K562 (cell line): ENCODE results near the gene OTOG. TPM values are rescaled to one million over a fixed set of nuclear protein-coding genes. Genes with fewer than 3 reads are reported as not detected.

Source experiments
- ATAC-seq: fragments of 200-7000 bp; cut with Tn5 transposase; 3 replicates; pipeline ENCODE4 v1.9.1; 2020; ENCODE audit warnings: moderate library complexity
- BruUV-seq: library from RNA; stranded (reverse); fragments of 400-500 nt; replicated peaks from 2 replicates; lab custom pipeline; 2021; lab: Mats Ljungman, UMichigan
- CTCF ChIA-PET: fragments of 300-600 bp; formaldehyde crosslinking; extraction: SDS; loops from one replicate; lab custom pipeline; 2021; ENCODE audit warnings: low intra/inter-chr PET ratio; lab: Yijun Ruan, JAX
- POLR2A ChIA-PET: fragments of 300-600, 350-650 bp; sonication (Branson Sonifier 250); formaldehyde crosslinking; extraction: SDS; loops from one replicate; lab custom pipeline; 2021; ENCODE audit warnings: antibody characterized with exemption, inconsistent platforms; lab: Yijun Ruan, JAX
- DNase-seq, 4 experiments: peaks; one replicate each; pipeline versions ENCODE4 v3.0.0 to v3.0.0-alpha.2; 2011 to 2018; ENCODE audit warnings: low spot score in 3 of 4, mixed read lengths in 3 of 4; ENCODE audit errors: extremely low read depth in 1 of 4
- FAIRE-seq: peaks from 2 replicates; lab custom pipeline; 2011; peaks lifted over from hg19 to GRCh38; lab: Jason Lieb, UNC
- H2AFZ ChIP-seq: 2 replicates; pipeline ENCODE4 v1.6.0; 2011; ENCODE audit warnings: low read depth, low read length, control low read depth, inconsistent platforms
- H3K27ac ChIP-seq: fragments of 200-600 bp; 3 replicates; pipeline ENCODE4 v1.8.0; 2011; ENCODE audit warnings: low read depth, mild to moderate bottlenecking, control low read depth, inconsistent platforms, low read length, moderate library complexity, mixed read lengths; ENCODE audit errors: extremely low read depth
- H3K27me3 ChIP-seq, 2 experiments: fragments of 300-600 bp in 1 of 2; 2 replicates in 1 of 2; 3 replicates in 1 of 2; pipeline versions ENCODE4 v1.6.0 to v1.8.0; 2011; ENCODE audit warnings: inconsistent platforms in 2 of 2, low read length in 2 of 2, mild to moderate bottlenecking in 1 of 2, mixed read lengths in 1 of 2, moderate library complexity in 1 of 2; ENCODE audit not compliant: control insufficient read depth in 2 of 2, insufficient read depth in 2 of 2
- H3K36me3 ChIP-seq: fragments of 300-600 bp; 3 replicates; pipeline ENCODE4 v1.8.0; 2011; ENCODE audit warnings: mild to moderate bottlenecking, low read length, inconsistent platforms; ENCODE audit not compliant: control insufficient read depth, insufficient read depth
- H3K4me1 ChIP-seq, 2 experiments: fragments of 200-600 bp in 1 of 2; replicated peaks in 1 of 2; 2 replicates in 1 of 2; 3 replicates in 1 of 2; pipeline versions ENCODE4 v1.5.1 to v1.8.0; 2011; ENCODE audit warnings: inconsistent platforms in 2 of 2, low read length in 2 of 2, mild to moderate bottlenecking in 1 of 2, mixed read lengths in 1 of 2, moderate library complexity in 1 of 2; ENCODE audit not compliant: control insufficient read depth in 2 of 2, insufficient read depth in 2 of 2
- H3K4me2 ChIP-seq: 2 replicates; pipeline ENCODE4 v1.6.1; 2011; ENCODE audit warnings: low read length, control low read depth, inconsistent platforms, mixed read lengths; ENCODE audit not compliant: insufficient read depth
- H3K4me3 ChIP-seq: fragments of 200-600 bp; sonication (generic), shearing (Covaris generic); 2 replicates; pipeline ENCODE4 v1.5.1; 2016; ENCODE audit warnings: control low read depth, inconsistent platforms
- H3K79me2 ChIP-seq: fragments of 200-600 bp; 3 replicates; pipeline ENCODE4 v1.8.0; 2011; ENCODE audit warnings: low read length, inconsistent platforms; ENCODE audit not compliant: control insufficient read depth, insufficient read depth
- H3K9ac ChIP-seq, 2 experiments: 2 replicates each; pipeline versions ENCODE4 v1.6.0 to v1.6.1; 2011; ENCODE audit warnings: low read depth in 2 of 2, low read length in 2 of 2, control low read depth in 1 of 2, inconsistent platforms in 1 of 2, mild to moderate bottlenecking in 1 of 2, mixed read lengths in 1 of 2; ENCODE audit not compliant: insufficient read depth in 1 of 2
- H3K9me1 ChIP-seq: one replicate; pipeline ENCODE4 v1.6.0; 2011; ENCODE audit warnings: inconsistent platforms, mild to moderate bottlenecking, low read length, moderate library complexity; ENCODE audit not compliant: control insufficient read depth, insufficient read depth
- H3K9me3 ChIP-seq: replicated peaks from 2 replicates; pipeline ENCODE4 v1.5.1; 2011; ENCODE audit warnings: low read depth, low read length, inconsistent platforms; ENCODE audit not compliant: control insufficient read depth, insufficient read depth
- H4K20me1 ChIP-seq: replicated peaks from 2 replicates; pipeline ENCODE4 v1.6.1; 2011; ENCODE audit warnings: low read length, inconsistent platforms, mixed read lengths; ENCODE audit not compliant: control insufficient read depth, insufficient read depth
- CBFA2T2 ChIP-seq: fragments of 450-650 bp; conservative IDR thresholded peaks from 2 replicates; pipeline ENCODE4 v1.6.1; 2017; ENCODE audit warnings: mild to moderate bottlenecking
- LCOR ChIP-seq: sonication (generic); formaldehyde crosslinking; IDR thresholded peaks from 2 replicates; pipeline ENCODE4 v1.8.0; 2022; ENCODE audit warnings: mild to moderate bottlenecking, missing genetic modification reagents
- PHB ChIP-seq: fragments of 250-450 bp; sonication (Bioruptor Pico); IDR thresholded peaks from 2 replicates; pipeline ENCODE4 v1.5.0; 2021
- RNF219 ChIP-seq: fragments of 250-450 bp; sonication (Bioruptor Pico); IDR thresholded peaks from 2 replicates; pipeline ENCODE4 v1.5.0; 2022; ENCODE audit warnings: mild to moderate bottlenecking
- THRA ChIP-seq: fragments of 450-650 bp; IDR thresholded peaks from 2 replicates; pipeline ENCODE4 v1.6.1; 2017; ENCODE audit warnings: mild to moderate bottlenecking, moderate library complexity
- whole genome bisulfite sequencing: fragments of 100-300 bp; shearing (Covaris generic); methylation state at CpG from one replicate; pipeline ENCODE4 v1.1.6; 2016; ENCODE audit warnings: low coverage, mixed read lengths; ENCODE audit not compliant: insufficient coverage; ENCODE audit errors: missing lambda C conversion rate; 5-methylcytosine and 5-hydroxymethylcytosine counted together
- in situ Hi-C: fragments of 300-500 bp; cut with MboI; formaldehyde crosslinking; loops from 4 replicates; pipeline ENCODE4 v1.15.0; 2018; ENCODE audit warnings: inconsistent platforms, mixed read lengths
- intact Hi-C: fragments of 100-400 bp; cut with micrococcal nuclease; formaldehyde crosslinking; loops from 2 replicates; pipeline ENCODE4 v1.14.2; 2022
- polyA plus RNA-seq, 8 experiments: library from polyadenylated mRNA; depleted of rRNA in 4 of 8; stranded (reverse) in 5 of 8; unstranded in 3 of 8; fragments of >200 nt; fragmentation: Nextera tagmentation in 2 of 8; fragmentation: Illumina TruSeq in 1 of 8; extraction: Ambion mirVana in 2 of 8; extraction: Trizol in 1 of 8; gene quantifications; 2 replicates each; pipeline versions ENCODE4 v1.2.1 to v1.2.3, GENCODE V29; 2011 to 2014; ENCODE audit warnings: inconsistent platforms in 1 of 8, missing spikeins in 1 of 8
- total RNA-seq, 7 experiments: library from RNA; depleted of rRNA in 6 of 7; stranded (reverse); fragments of >200 nt in 6 of 7; fragmentation: Illumina TruSeq in 2 of 7; extraction: Trizol in 2 of 7; gene quantifications; 2 replicates each; pipeline versions ENCODE4 v1.2.1 to v1.2.3, GENCODE V29; 2011 to 2021; ENCODE audit warnings: low replicate concordance in 1 of 7

OTOG gene
- total and polyA plus RNA-seq, 9 of the 15 experiments (the other 6 are each of a cell fraction or from before 2014, with no cell fraction given) = not detected

DNA sequence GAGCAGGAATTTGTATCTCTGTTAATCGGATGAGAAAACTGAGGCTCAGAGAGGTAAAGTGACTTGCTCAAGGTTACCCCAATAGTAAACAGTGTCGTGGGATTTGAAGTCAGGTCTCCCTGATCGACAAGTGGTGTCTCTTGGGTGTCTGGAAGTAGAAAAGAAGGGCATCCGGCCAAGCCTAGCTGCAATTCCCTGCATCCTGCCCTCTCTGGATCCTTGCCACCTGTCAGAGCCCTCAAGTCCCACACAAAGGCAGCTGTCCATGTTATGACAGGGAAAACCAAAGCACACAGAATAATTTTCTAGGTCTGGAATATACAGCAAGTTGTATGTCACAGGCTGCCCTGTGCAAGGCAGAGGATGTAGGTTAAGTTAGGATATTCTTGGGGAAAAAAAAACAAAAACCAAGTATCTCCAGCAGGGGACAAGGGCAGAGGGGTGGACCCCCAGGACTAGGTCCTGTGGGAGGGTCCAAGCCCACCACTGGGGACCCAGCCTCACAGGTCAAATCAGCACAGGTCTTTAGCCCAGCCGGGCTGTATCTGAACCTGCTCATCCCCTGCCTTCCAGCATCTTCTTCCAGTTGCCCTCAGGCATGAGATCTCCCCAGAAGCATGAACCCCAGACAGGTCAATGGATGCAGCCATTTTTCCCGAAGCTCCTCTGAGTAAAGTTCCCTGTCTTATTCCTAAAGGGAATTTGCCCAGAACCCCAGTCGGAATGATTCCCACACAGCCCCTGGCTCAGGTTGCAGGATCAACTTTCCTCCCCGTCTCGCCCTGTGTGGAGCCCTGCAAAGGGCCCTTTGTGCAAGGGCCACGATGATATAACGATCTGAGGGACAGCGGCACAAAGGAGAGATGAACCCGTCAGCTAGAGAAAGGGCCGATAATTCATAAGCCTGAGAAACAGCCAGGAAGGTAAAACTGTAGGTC is 17.9 kb upstream of the OTOG start (continued):
- no peak for TF ChIP-seq LCOR (CRISPR knock-in tag)

DNA sequence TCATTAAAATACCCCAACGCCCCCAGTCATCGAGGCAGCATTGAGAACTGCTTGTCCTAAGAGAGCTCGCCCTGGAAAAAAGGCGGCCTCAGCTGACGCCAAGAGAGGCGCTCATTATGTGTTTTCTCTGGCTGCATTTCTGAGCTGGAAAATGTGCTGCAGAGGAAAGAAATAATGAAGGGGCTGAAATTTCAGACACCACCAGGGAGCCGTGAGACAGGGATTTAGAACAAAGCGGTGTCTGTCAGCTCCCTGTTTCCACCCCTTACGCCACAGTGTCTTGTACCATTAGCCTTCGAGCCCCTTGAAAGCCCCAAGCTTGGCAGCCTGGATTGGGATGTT is 17.2 kb upstream of the OTOG start:
- H3K9ac ChIP-seq = no peak overlapping the region
- in situ Hi-C loops = loop anchor here (10.0 kb wide), 2 partner anchors 135 to 295 kb away; no protein-coding TSS in a partner anchor
- no peak for ATAC-seq
- intact Hi-C loops = no loop called here
- peaks cover 0 to 5% of the 10 kb centered on the region in 2 experiments; a peak in 3 of 5 replicates for H3K4me1 ChIP-seq
- no peak overlapping the region for H2AFZ ChIP-seq
- H3K9me1 ChIP-seq = no peaks in the 10 kb centered on the region
- H3K4me2 ChIP-seq = no peak overlapping the region
- H3K79me2 ChIP-seq = no peaks in the 10 kb centered on the region
- no peaks in the 10 kb centered on the region for H3K9me3 ChIP-seq
- DNase-seq = no peak
- H3K4me3 ChIP-seq = no peak overlapping the region
- no peaks in the 10 kb centered on the region for H3K36me3 ChIP-seq
- 24% methylated on average over 10 of the region's 10 CpGs for WGBS
- no peak overlapping the region for H3K27ac ChIP-seq
- H3K27me3 ChIP-seq = peaks cover 23 to 74% of the 10 kb centered on the region in 2 experiments; a peak in 4 of 5 replicates
- TF ChIP-seq THRA (no peak), PHB (CRISPR knock-in tag) (no peak), RNF219 (no peak), CBFA2T2 (no peak)
- no peak for FAIRE-seq
- CTCF ChIA-PET = no interaction called here
- H4K20me1 ChIP-seq = peaks cover 5% of the 10 kb centered on the region; the same call in 1 of the 2 replicates
- POLR2A ChIA-PET = interaction anchor here (0.6 to 0.8 kb wide), 4 partner anchors 8 to 840 kb away, joined by 3 to 4 read pairs (median 3); no protein-coding TSS in a partner anchor
- no TSS peak for BruUV-seq
